ENCODE data around the gene CAMSAP3. TPM values are rescaled to one million over a fixed set of nuclear protein-coding genes. Genes with fewer than 3 reads are reported as not detected.

The CAMSAP3 gene
- polyA plus RNA-seq, 1 of the 3 experiments (the other 2 are of a cell fraction), result 0.08 TPM

DNA sequence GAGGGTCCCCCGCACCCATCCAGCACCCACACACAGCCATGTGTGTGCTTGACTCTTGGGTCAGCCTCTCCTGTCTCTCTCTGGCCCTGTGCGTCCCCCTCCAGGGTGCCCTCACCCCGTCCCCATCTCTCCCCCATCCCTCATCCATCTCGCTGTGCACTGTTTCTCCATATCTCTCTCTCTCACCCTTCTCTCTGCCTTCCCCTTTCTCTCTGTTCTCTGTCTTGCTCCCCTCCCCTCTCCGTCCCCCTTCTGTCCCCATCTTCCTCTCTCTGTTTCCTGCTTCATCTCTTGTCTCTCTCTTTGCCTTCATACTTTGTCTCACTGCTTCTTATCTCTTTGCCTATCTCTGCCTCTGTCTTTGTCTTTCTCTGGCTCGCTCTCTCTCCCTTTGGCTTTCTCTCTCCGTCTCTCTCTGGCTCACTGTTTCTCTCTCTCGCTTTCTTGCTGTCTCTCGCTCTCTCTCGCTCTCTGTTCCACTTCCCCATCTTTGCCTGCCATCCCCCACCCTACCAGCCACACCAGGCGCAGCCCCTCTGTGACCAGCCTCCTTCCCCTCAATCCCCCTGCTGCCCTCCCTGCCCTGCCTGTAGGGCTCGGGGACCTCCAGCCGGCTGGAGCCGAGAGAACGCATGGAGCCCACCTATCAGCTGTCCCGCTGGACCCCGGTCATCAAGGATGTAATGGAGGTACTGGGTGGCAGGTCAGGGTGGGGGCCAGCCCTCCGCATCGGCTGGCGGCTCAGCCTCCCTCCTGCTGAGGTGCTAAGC, 50.2 kb downstream of the CAMSAP3 start:
- DNase-seq, result peak; percentile 48
- Histone ChIP-seq H3K4me3 (ENCODE audit: low read depth in 2 of 2, low read length in 1 of 2) (no peak overlapping the region), H3K27me3 (ENCODE audit: insufficient read depth) (peaks cover 45% of the 10 kb centered on the region), H3K9ac (no peak overlapping the region), H3K9me3 (no peaks in the 10 kb centered on the region), H3K27ac (ENCODE audit: low read depth in 2 of 2, low read length in 1 of 2) (no peak overlapping the region), H3K4me2 (no peak overlapping the region), H3K9me2 (no peaks in the 10 kb centered on the region), H3K36me3 (replicated peaks in 1 of 2; ENCODE audit: control insufficient read depth in 1 of 2, insufficient read depth in 2 of 2, low read length in 1 of 2) (no peaks in the 10 kb centered on the region), H3F3A (replicated peaks; ENCODE audit: insufficient read depth) (no peaks in the 10 kb centered on the region), H4K20me1 (ENCODE audit: insufficient read depth) (no peaks in the 10 kb centered on the region), H2AFZ (ENCODE audit: low read depth) (no peak overlapping the region), H3K79me2 (ENCODE audit: insufficient read depth) (no peaks in the 10 kb centered on the region), H3K4me1 (ENCODE audit: control insufficient read depth in 1 of 2, insufficient read depth in 2 of 2, low read depth in 1 of 2, low read length in 1 of 2) (no peaks in the 10 kb centered on the region)
- ChIA-PET POLR2A (no interaction called here), CTCF (interaction anchor here (1.0 to 1.5 kb wide), 2 partner anchors 35 to 77 kb away, joined by 3 to 8 read pairs; partner anchors contain the start of gene TRAPPC5)
- WGBS (ENCODE audit: low lambda C conversion rate), result 18% methylated on average over 17 of the region's 20 CpGs
- TF ChIP-seq RAD21 (IDR thresholded peaks at IDR 0.05; ENCODE audit: low read length), result no peak
- no peak for TF ChIP-seq MAX (IDR thresholded peaks at IDR 0.05; ENCODE audit: low read depth)
- no peak for TF ChIP-seq POLR2AphosphoS5 (IDR thresholded peaks at IDR 0.05; ENCODE audit: low read depth, low read length)
- no peak for TF ChIP-seq CTCF (IDR thresholded peaks at IDR 0.05)

DNA sequence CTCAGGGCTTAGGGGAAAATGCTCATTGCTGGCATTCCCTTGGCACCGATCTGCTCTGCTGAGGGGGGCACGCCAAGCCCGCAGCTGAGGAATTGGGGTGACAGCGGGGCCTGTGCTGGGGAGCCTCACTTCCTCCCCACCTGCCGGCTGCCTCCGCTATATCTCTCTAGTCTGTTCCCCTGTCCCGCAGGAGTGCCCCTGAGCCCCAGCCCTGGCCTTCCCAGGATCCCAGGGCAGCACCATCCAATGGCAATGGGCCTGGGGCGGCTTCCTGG, 50.7 kb downstream of the CAMSAP3 start:
- H3K9ac ChIP-seq, result no peak overlapping the region
- WGBS (ENCODE audit: low lambda C conversion rate), result no CpG with 5 or more reads among the region's 8 CpGs
- no peak overlapping the region for H3K4me3 ChIP-seq (ENCODE audit: low read depth in 2 of 2, low read length in 1 of 2)
- H3K27me3 ChIP-seq (ENCODE audit: insufficient read depth), result peaks cover 50% of the 10 kb centered on the region
- no peak overlapping the region for H3K27ac ChIP-seq (ENCODE audit: low read depth in 2 of 2, low read length in 1 of 2)
- H3F3A ChIP-seq (replicated peaks; ENCODE audit: insufficient read depth), result no peaks in the 10 kb centered on the region
- H2AFZ ChIP-seq (ENCODE audit: low read depth), result no peak overlapping the region
- H3K4me2 ChIP-seq, result no peak overlapping the region
- H4K20me1 ChIP-seq (ENCODE audit: insufficient read depth), result no peaks in the 10 kb centered on the region
- no peaks in the 10 kb centered on the region for H3K4me1 ChIP-seq (ENCODE audit: control insufficient read depth in 1 of 2, insufficient read depth in 2 of 2, low read depth in 1 of 2, low read length in 1 of 2)
- POLR2A ChIA-PET, result no interaction called here
- no peaks in the 10 kb centered on the region for H3K9me2 ChIP-seq
- H3K79me2 ChIP-seq (ENCODE audit: insufficient read depth), result no peaks in the 10 kb centered on the region
- peak; percentile 35 for DNase-seq
- H3K9me3 ChIP-seq, result no peaks in the 10 kb centered on the region
- TF ChIP-seq SIN3A (IDR thresholded peaks at IDR 0.05; ENCODE audit: borderline replicate concordance, low read depth, low read length) (no peak), GATA2 (CRISPR knock-in tag; IDR thresholded peaks at IDR 0.05) (no peak), TAF1 (IDR thresholded peaks at IDR 0.05; ENCODE audit: borderline replicate concordance, low read depth, low read length) (no peak), ZBTB33 (IDR thresholded peaks at IDR 0.05; ENCODE audit: borderline replicate concordance, low read depth) (no peak)
- CTCF ChIA-PET, result interaction anchor here (1.0 kb wide), 1 partner anchor 78 kb away, joined by 3 read pairs; no protein-coding TSS in a partner anchor
- no peaks in the 10 kb centered on the region for H3K36me3 ChIP-seq (replicated peaks in 1 of 2; ENCODE audit: control insufficient read depth in 1 of 2, insufficient read depth in 2 of 2, low read length in 1 of 2)

Measured in SK-N-SH (cell line).